GM18517 (cell line): ENCODE data around the gene PAPOLA.

Experiments
- ATAC-seq: cut with Tn5 transposase; IDR thresholded peaks from one replicate; pipeline ENCODE4 v1.9.1; 2021; ENCODE audit warnings: mild to moderate bottlenecking, moderate library complexity; ENCODE audit not compliant: unreplicated experiment

The PAPOLA gene

GRCh38 chr14:96584907-96585671 is 82.9 kb downstream of the PAPOLA start:
- ATAC-seq: no peak

- no peak for ATAC-seq
Observed at GRCh38 chr14:96585672-96586013, 83.5 kb downstream of the PAPOLA start.

- no peak for ATAC-seq
Observed at GRCh38 chr14:96586056-96586455, 83.9 kb downstream of the PAPOLA start.

- no peak for ATAC-seq
Observed at GRCh38 chr14:96586921-96587822, 85.0 kb downstream of the PAPOLA start.

GRCh38 chr14:96587823-96588385 is 85.7 kb downstream of the PAPOLA start:
- no peak for ATAC-seq

DNA sequence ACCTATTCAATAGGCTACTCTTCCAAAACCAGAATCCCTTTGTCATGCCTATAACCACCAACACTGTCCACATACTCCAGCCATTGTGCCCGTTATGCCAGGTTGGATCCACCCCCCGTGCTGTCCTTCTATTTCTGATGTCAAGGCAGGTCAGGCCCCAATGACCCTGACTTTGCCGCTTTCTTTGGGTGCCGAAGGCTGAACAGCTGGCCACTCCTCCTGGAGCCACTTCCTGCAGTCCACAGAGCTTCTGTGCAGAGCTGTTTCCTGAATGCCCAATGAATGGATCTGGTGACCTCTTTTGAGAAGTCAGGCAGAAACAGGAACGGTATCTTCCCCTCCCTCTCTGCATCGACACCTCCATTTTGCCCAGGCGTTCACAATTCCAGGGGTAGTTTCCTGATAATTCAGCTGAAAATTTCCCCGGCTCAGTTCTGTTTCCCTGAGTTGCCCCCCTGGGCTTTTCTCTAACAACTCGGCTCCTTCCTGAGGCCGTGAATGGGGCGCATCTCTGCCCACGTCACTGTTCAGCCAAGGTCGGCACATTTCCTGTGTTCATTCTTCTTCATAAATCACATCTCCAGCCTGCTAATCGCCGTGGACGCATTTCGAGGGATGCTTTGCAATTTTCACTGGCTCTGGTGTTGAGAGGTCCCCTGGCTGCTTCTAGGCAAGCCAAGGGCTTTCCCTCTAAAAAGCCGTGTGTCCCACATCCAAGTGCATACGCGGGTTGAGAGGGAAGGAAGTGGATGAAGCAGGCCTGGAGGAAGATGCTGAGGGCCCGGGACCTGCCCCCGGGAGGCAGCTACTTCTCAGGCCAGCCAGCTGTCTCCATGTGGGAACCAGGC is 86.5 kb downstream of the PAPOLA start:
- ATAC-seq: no peak

DNA sequence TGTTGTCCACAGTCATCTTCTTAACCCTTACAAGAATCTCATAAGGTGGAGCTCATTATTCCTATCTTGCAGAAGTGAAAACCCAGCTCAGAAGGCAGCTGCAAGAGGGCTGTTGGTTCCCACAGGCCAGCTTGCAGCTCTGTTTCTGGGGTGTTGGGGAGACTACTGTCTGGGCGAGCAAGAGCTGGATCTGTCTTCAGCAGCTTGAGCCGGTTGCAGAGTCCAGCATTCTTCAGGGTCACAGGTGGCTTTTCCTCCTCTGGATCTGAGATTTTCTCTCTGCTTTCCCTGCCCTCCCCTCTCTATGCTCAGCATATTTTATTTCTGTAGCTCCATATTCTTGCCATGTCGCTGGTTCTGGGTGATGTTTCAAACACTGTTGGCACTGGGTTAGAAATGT is 87.4 kb downstream of the PAPOLA start:
- no peak for ATAC-seq

GRCh38 chr14:96590190-96590864 is 88.1 kb downstream of the PAPOLA start:
- ATAC-seq: no peak

GRCh38 chr14:96592591-96593386 is 90.6 kb downstream of the PAPOLA start:
- ATAC-seq: no peak

DNA sequence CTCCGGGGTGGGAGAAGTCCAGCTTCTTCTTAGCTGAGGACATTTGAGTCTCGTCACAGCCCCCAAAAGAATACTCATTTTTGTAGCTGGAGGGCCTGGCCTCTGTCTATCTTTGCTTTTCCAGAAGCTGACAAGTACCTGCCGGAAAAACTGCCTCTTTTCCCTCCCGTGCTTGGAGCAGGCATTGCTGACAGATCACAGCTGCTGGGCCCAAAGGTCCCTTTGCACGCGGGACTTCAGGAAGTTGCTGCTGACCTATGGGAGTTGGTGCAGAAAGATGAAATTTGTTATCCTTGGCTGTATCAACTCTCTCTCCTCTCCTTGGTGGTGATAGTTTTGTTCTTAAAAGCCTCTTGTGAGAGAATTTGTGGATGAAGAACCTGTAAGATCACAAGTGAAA is 92.8 kb downstream of the PAPOLA start:
- no peak for ATAC-seq

- no peak for ATAC-seq
Observed at GRCh38 chr14:96597680-96598079, 95.5 kb downstream of the PAPOLA start.

GRCh38 chr14:96598332-96598928 is 96.2 kb downstream of the PAPOLA start:
- no peak for ATAC-seq

GRCh38 chr14:96599076-96599475 is 96.9 kb downstream of the PAPOLA start:
- no peak for ATAC-seq

DNA sequence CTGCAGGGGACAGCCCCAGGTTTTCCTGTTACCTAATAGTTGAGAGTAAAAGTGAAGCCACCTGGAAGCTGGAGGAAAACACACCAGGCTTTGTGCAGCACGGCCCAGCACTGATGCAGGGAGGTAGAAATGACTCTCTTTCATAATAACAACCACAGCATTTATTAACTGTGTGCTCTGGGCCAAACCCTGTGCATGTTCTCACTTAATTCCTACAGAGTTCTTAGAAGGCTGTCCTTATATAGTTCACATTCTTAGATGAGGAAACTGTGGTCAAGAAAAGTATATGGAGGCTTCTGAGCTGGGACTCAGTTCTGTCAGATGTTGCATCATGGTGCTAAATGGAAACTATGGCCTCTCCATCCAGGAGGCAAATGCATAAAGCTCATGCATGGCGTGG is 100.0 kb downstream of the PAPOLA start:
- ATAC-seq: no peak

GRCh38 chr14:96603350-96604255 is 101.4 kb downstream of the PAPOLA start:
- ATAC-seq: no peak

- ATAC-seq: no peak
Observed at GRCh38 chr14:96614481-96614881, 112.3 kb downstream of the PAPOLA start.

GRCh38 chr14:96616161-96616721 is 114.1 kb downstream of the PAPOLA start:
- ATAC-seq: no peak
